IPS-18c (cell line): ENCODE results near the gene GOLGA8N.
"Not testable (repeated sequence)": the region's sequence is repeated elsewhere in the genome, so short reads cannot be mapped to it uniquely, and the experiment has no call there.

ENCODE experiments used
- H3K4me3 ChIP-seq: 2 replicates; pipeline ENCODE4 v1.7.0; 2013; ENCODE audit warnings: low read depth, mild to moderate bottlenecking, low read length, moderate library complexity; ENCODE audit not compliant: insufficient read depth
- H3K9me3 ChIP-seq: one replicate; pipeline ENCODE4 v1.6.1; 2013; ENCODE audit warnings: mild to moderate bottlenecking, low read length, moderate library complexity; ENCODE audit not compliant: control insufficient read depth, insufficient read depth

Gene GOLGA8N

GRCh38 chr15:32593151-32593550, at the start of gene GOLGA8N:
Gene GOLGA8N, plus strand, starts transcription at chr15:32593456.
- not testable (repeated sequence) for H3K9me3 ChIP-seq, H3K4me3 ChIP-seq

GRCh38 chr15:32543456-32543855, 49.8 kb upstream of the GOLGA8N start:
- not testable (repeated sequence) for H3K9me3 ChIP-seq, H3K4me3 ChIP-seq

- not testable (repeated sequence) for H3K4me3 ChIP-seq, H3K9me3 ChIP-seq
Observed at GRCh38 chr15:32545129-32545528, 48.1 kb upstream of the GOLGA8N start.

- H3K4me3 ChIP-seq, H3K9me3 ChIP-seq: not testable (repeated sequence)
Observed at GRCh38 chr15:32554587-32554986, 38.7 kb upstream of the GOLGA8N start.

- not testable (repeated sequence) for H3K4me3 ChIP-seq, H3K9me3 ChIP-seq
Observed at GRCh38 chr15:32562198-32562597, 31.1 kb upstream of the GOLGA8N start.

GRCh38 chr15:32568988-32569387, 24.3 kb upstream of the GOLGA8N start:
- H3K4me3 ChIP-seq, H3K9me3 ChIP-seq: not testable (repeated sequence)

- not testable (repeated sequence) for H3K9me3 ChIP-seq, H3K4me3 ChIP-seq
Observed at GRCh38 chr15:32578482-32578881, 14.8 kb upstream of the GOLGA8N start.

GRCh38 chr15:32585844-32586243, 7.4 kb upstream of the GOLGA8N start:
- not testable (repeated sequence) for H3K9me3 ChIP-seq, H3K4me3 ChIP-seq

GRCh38 chr15:32609518-32609917, 16.3 kb downstream of the GOLGA8N start:
- H3K4me3 ChIP-seq, H3K9me3 ChIP-seq: not testable (repeated sequence)

GRCh38 chr15:32610719-32611118, 17.5 kb downstream of the GOLGA8N start:
- not testable (repeated sequence) for H3K4me3 ChIP-seq, H3K9me3 ChIP-seq

GRCh38 chr15:32614712-32615050, 21.4 kb downstream of the GOLGA8N start:
- peak overlapping the region; percentile 78; the same call in 1 of the 2 replicates for H3K4me3 ChIP-seq
- not testable (repeated sequence) for H3K9me3 ChIP-seq

GRCh38 chr15:32615051-32615870, 22.0 kb downstream of the GOLGA8N start, which contains the start of gene ARHGAP11A:
Gene ARHGAP11A, plus strand, starts transcription at chr15:32615504. Its CDS starts 708 bp downstream, at chr15:32616212.
- not testable (repeated sequence) for H3K9me3 ChIP-seq
- peak within 1 kb of the TSS; percentile 78 for H3K4me3 ChIP-seq

GRCh38 chr15:32615871-32616426, 22.7 kb downstream of the GOLGA8N start:
- not testable (repeated sequence) for H3K9me3 ChIP-seq
- peak overlapping the region; percentile 78 for H3K4me3 ChIP-seq

- no peak overlapping the region for H3K4me3 ChIP-seq
- no peaks in the 10 kb centered on the region for H3K9me3 ChIP-seq
Observed at GRCh38 chr15:32636410-32636809, 43.2 kb downstream of the GOLGA8N start.

- Histone ChIP-seq H3K4me3 (no peak overlapping the region), H3K9me3 (no peaks in the 10 kb centered on the region)
Observed at GRCh38 chr15:32636908-32637567, 43.8 kb downstream of the GOLGA8N start.

- no peaks in the 10 kb centered on the region for H3K9me3 ChIP-seq
Observed at GRCh38 chr15:32637704-32638103, 44.4 kb downstream of the GOLGA8N start.

GRCh38 chr15:32641517-32642059, 48.3 kb downstream of the GOLGA8N start, which contains the start of gene SCG5:
Gene SCG5, plus strand, starts transcription at chr15:32641710. Its CDS starts 1,883 bp downstream, at chr15:32643593.
- Histone ChIP-seq H3K4me3 (peak within 1 kb of the TSS; percentile 53; the same call in 1 of the 2 replicates), H3K9me3 (no peaks in the 10 kb centered on the region)

More at GRCh38 chr15:32637704-32638103, 44.4 kb downstream of the GOLGA8N start:
- no peak overlapping the region for H3K4me3 ChIP-seq
